Measurements from ENCODE around the gene KRT17.
A peak's percentile ranks its signal among the peaks of the same experiment; 100 is the strongest.
"Not testable (repeated sequence)": the region's sequence is repeated elsewhere in the genome, so short reads cannot be mapped to it uniquely, and the experiment has no call there.

KRT17 gene

GRCh38 chr17:41653892-41654677, 29.7 kb upstream of the KRT17 start:
- no peak for FAIRE-seq

GRCh38 chr17:41653421-41653820, 29.0 kb upstream of the KRT17 start:
- no peak for FAIRE-seq

- no peak for FAIRE-seq
Observed at GRCh38 chr17:41652461-41652970, 28.1 kb upstream of the KRT17 start.

GRCh38 chr17:41651625-41652460, 27.5 kb upstream of the KRT17 start:
- no peak for FAIRE-seq

- no peak for FAIRE-seq
Observed at GRCh38 chr17:41650794-41651624, 26.6 kb upstream of the KRT17 start.

- no peak for FAIRE-seq
Observed at GRCh38 chr17:41649923-41650519, 25.6 kb upstream of the KRT17 start.

- peak; percentile 87 for FAIRE-seq
Observed at GRCh38 chr17:41648411-41649195, 24.2 kb upstream of the KRT17 start.

GRCh38 chr17:41647940-41648410, 23.6 kb upstream of the KRT17 start:
- peak; percentile 63 for FAIRE-seq

GRCh38 chr17:41647038-41647813, 22.9 kb upstream of the KRT17 start:
- peak; percentile 97 for FAIRE-seq

GRCh38 chr17:41642252-41643156, 18.1 kb upstream of the KRT17 start:
- FAIRE-seq, result no peak

GRCh38 chr17:41640596-41640995, 16.2 kb upstream of the KRT17 start:
- FAIRE-seq, result not testable (repeated sequence)

- no peak for FAIRE-seq
Observed at GRCh38 chr17:41639492-41640473, 15.4 kb upstream of the KRT17 start.

GRCh38 chr17:41638941-41639340, 14.6 kb upstream of the KRT17 start:
- no peak for FAIRE-seq

GRCh38 chr17:41638194-41638593, 13.8 kb upstream of the KRT17 start:
- no peak for FAIRE-seq

GRCh38 chr17:41636652-41637051, 12.3 kb upstream of the KRT17 start:
- FAIRE-seq, result no peak

GRCh38 chr17:41635121-41636097, 11.0 kb upstream of the KRT17 start:
- no peak for FAIRE-seq

- FAIRE-seq, result no peak
Observed at GRCh38 chr17:41634639-41635038, 10.3 kb upstream of the KRT17 start.
